Liver (tissue), 3 donors: ENCODE measurements around the gene MRPL27.

Source experiments
- ATF3 ChIP-seq: IDR thresholded peaks from 2 replicates; pipeline ENCODE4 v1.6.1; 2016; ENCODE audit warnings: antibody characterized with exemption
- CTCF ChIP-seq: fragments of 150-350 bp; IDR thresholded peaks from 2 replicates; pipeline ENCODE4 v1.5.1; 2017; ENCODE audit warnings: improper control_type of control experiment, low read depth, low read length; ENCODE audit not compliant: missing input control
- HNF4G ChIP-seq: IDR thresholded peaks from 2 replicates; pipeline ENCODE4 v1.6.1; 2016; ENCODE audit warnings: antibody characterized with exemption
- JUND ChIP-seq, 2 donors: IDR thresholded peaks; 2 replicates each; pipeline ENCODE4 v1.6.1; 2016; ENCODE audit warnings: antibody characterized with exemption in 2 of 2
- SP1 ChIP-seq: IDR thresholded peaks from 2 replicates; pipeline ENCODE4 v1.6.1; 2018; ENCODE audit warnings: antibody characterized with exemption, mild to moderate bottlenecking
- TAF1 ChIP-seq: conservative IDR thresholded peaks from 2 replicates; pipeline ENCODE4 v1.6.1; 2016; ENCODE audit warnings: antibody characterized with exemption, mild to moderate bottlenecking
- YY1 ChIP-seq: IDR thresholded peaks from 2 replicates; pipeline ENCODE4 v1.6.1; 2016; ENCODE audit warnings: antibody characterized with exemption, mild to moderate bottlenecking
- donor health status: healthy.
- donor health status: healthy.

- TF ChIP-seq CTCF = no peak
- no peak for TF ChIP-seq TAF1
- TF ChIP-seq ATF3 = no peak
- no peak for TF ChIP-seq JUND (IDR thresholded peaks at IDR 0.05)
- no peak for TF ChIP-seq SP1
- no peak for TF ChIP-seq YY1
- TF ChIP-seq HNF4G = no peak
Observed at GRCh38 chr17:50356892-50357510, 16.0 kb downstream of the MRPL27 start.
